Spleen (tissue), 13 donors: ENCODE results near the gene BRAT1. TPM values are rescaled to one million over a fixed set of nuclear protein-coding genes. Genes with fewer than 3 reads are reported as not detected.

Experiments used
- DNase-seq: peaks from one replicate; pipeline ENCODE4 v3.0.0-alpha.2; 2020
- H3K27ac ChIP-seq, 8 donors: fragments of 200-600 bp; sonication (generic) in 7 of 8; 1 replicate in 4 of 8; 2 replicates in 4 of 8; pipeline versions ENCODE4 v1.5.0 to v1.8.0; 2016 to 2021; ENCODE audit warnings: inconsistent platforms in 4 of 8, mild to moderate bottlenecking in 4 of 8, moderate library complexity in 1 of 8
- H3K27me3 ChIP-seq, 7 donors: fragments of 200-600 bp; sonication (generic) in 6 of 7; replicated peaks in 1 of 7; 1 replicate in 4 of 7; 2 replicates in 3 of 7; pipeline versions ENCODE4 v1.5.0 to v1.8.0; 2016 to 2021; ENCODE audit warnings: inconsistent platforms in 3 of 7, mild to moderate bottlenecking in 1 of 7
- H3K36me3 ChIP-seq, 6 donors: fragments of 200-600 bp; sonication (generic) in 5 of 6; 1 replicate in 4 of 6; 2 replicates in 2 of 6; pipeline versions ENCODE4 v1.5.0 to v1.8.0; 2016 to 2021; ENCODE audit warnings: inconsistent platforms in 2 of 6
- H3K4me1 ChIP-seq, 6 donors: fragments of 200-600 bp; sonication (generic) in 5 of 6; 1 replicate in 3 of 6; 2 replicates in 3 of 6; pipeline versions ENCODE4 v1.5.0 to v1.8.0; 2016 to 2021; ENCODE audit warnings: inconsistent platforms in 3 of 6
- H3K4me3 ChIP-seq, 8 donors: fragments of 200-600 bp; sonication (generic) in 7 of 8; 1 replicate in 4 of 8; 2 replicates in 4 of 8; pipeline versions ENCODE4 v1.5.0 to v1.8.0; 2016 to 2021; ENCODE audit warnings: inconsistent platforms in 4 of 8, mild to moderate bottlenecking in 4 of 8, moderate library complexity in 2 of 8
- H3K9me3 ChIP-seq, 8 donors: fragments of 200-600 bp; sonication (generic) in 7 of 8; 1 replicate in 4 of 8; 2 replicates in 4 of 8; pipeline versions ENCODE4 v1.5.0 to v1.8.0; 2016 to 2021; ENCODE audit warnings: inconsistent platforms in 4 of 8
- CTCF ChIP-seq, 11 experiments: fragments of 200-600 bp in 7 of 11; fragments of 450-650 bp in 4 of 11; sonication (generic) in 4 of 11; IDR thresholded peaks in 8 of 11; conservative IDR thresholded peaks in 3 of 11; 1 replicate in 7 of 11; 2 replicates in 4 of 11; pipeline versions ENCODE4 v1.4.0 to v1.8.0; 2016 to 2021; ENCODE audit warnings: antibody characterized with exemption in 11 of 11, inconsistent platforms in 4 of 11, mild to moderate bottlenecking in 1 of 11
- POLR2A ChIP-seq, 3 donors: fragments of 450-650 bp; IDR thresholded peaks; one replicate each; pipeline ENCODE4 v1.5.1; 2017; ENCODE audit warnings: antibody characterized with exemption in 3 of 3, mild to moderate bottlenecking in 1 of 3
- POLR2AphosphoS5 ChIP-seq, 3 donors: sonication (generic); formaldehyde crosslinking; IDR thresholded peaks; one replicate each; pipeline ENCODE4 v1.5.1; 2017; ENCODE audit warnings: antibody characterized with exemption in 3 of 3
- WGBS, 5 donors: extraction: QIAGEN DNeasy Blood & Tissue Kit in 3 of 5; methylation state at CpG; one replicate each; pipeline versions ENCODE4 v1.1.5 to v1.1.7; 2013 to 2018; 5-methylcytosine and 5-hydroxymethylcytosine counted together
- intact Hi-C: fragments of 100-400 bp; cut with DNase I; formaldehyde crosslinking; loops from one replicate; pipeline ENCODE4 v1.15.0; 2023; ENCODE audit warnings: low total_unique reads
- long read RNA-seq, 2 donors: transcript quantifications; one replicate each; lab custom pipeline, GENCODE V29; 2026
- polyA plus RNA-seq, 3 donors: library from polyadenylated mRNA; stranded (reverse); fragments of 200-250 nt; gene quantifications; one replicate each; pipeline ENCODE4 v1.2.1, GENCODE V29; 2013
- total RNA-seq, 7 donors: library from RNA; depleted of rRNA in 3 of 7; stranded (reverse); fragments of >200 nt in 3 of 7; fragmentation: NEBNext Ultra II Directional in 4 of 7; extraction: Animal tissue kit (Norgen Biotek cat#: 25700) in 4 of 7; gene quantifications; one replicate each; pipeline versions ENCODE4 v1.1.0 to v1.2.1, GENCODE V29; 2016 to 2021
- donor health status: healthy with polysubstance abuse.
- donor health status: DM: no; HTN: no; CAD: no; lungs with moderate emphysema.
- donor health status: DM: no; HTN: no; CAD: no.
- donor health status: Bipolar disorder and iron deficiency.
- donor health status: healthy.
- donor health status: DM: no; HTN: no; CAD: no.
- donor health status: DM: yes; HTN: yes; CAD: no.

BRAT1 gene
- total RNA-seq (10 to 100 TPM; 25.3 to 37.3 (median 32.2) TPM), polyA plus RNA-seq (10 to 100 TPM; 26.6 to 50.9 (median 48.9) TPM)
- long read RNA-seq, donor 1, partial matches to known transcripts, result 0 of 2 reads
- long read RNA-seq, donor 1, other reads (novel, unspliced or antisense), result 0 of 2 reads
- long read RNA-seq, donor 2, partial matches to known transcripts, result 0 of 3 reads
- long read RNA-seq, donor 2, other reads (novel, unspliced or antisense), result 0 of 3 reads

GRCh38 chr7:2555121-2556052 is at the start of gene BRAT1:
Gene BRAT1, minus strand, starts transcription at chr7:2555524. Its CDS starts 1,093 bp downstream, at chr7:2554431.
- intact Hi-C loops, result no loop called here
- H3K27ac ChIP-seq, result peak within 1 kb of the TSS; percentile 97 to 100 (median 99)
- no peaks in the 10 kb centered on the region for H3K9me3 ChIP-seq
- peaks cover 0 to 19% (median 9%) of the 10 kb centered on the region in 6 donors for H3K36me3 ChIP-seq
- H3K27me3 ChIP-seq, result no peaks in the 10 kb centered on the region
- 0 to 1% (median 1%) methylated on average over 57 to 79 of the region's 79 CpGs for WGBS, 5 donors
- H3K4me3 ChIP-seq, result peak within 1 kb of the TSS; percentile 79 to 96 (median 88)
- peaks cover 22 to 84% (median 66%) of the 10 kb centered on the region in 6 donors for H3K4me1 ChIP-seq
- peak; percentile 28 to 87 (median 61) for TF ChIP-seq POLR2A (IDR thresholded peaks at IDR 0.05)
- peak in 8 of 11 experiments; percentile 21 to 57 (median 32) for TF ChIP-seq CTCF (IDR thresholded peaks at IDR 0.05 in 8 of 11, conservative IDR thresholded peaks at IDR 0.05 in 3 of 11)
- peak; percentile 94 to 95 (median 95) for TF ChIP-seq POLR2AphosphoS5 (IDR thresholded peaks at IDR 0.05)
- DNase-seq, result peak; percentile 100

GRCh38 chr7:2604608-2605174 is 49.4 kb upstream of the BRAT1 start:
- no peak for DNase-seq
- Histone ChIP-seq H3K4me3 (no peak overlapping the region), H3K27me3 (no peaks in the 10 kb centered on the region), H3K36me3 (peaks cover 0 to 36% (median 0%) of the 10 kb centered on the region in 6 donors), H3K9me3 (no peaks in the 10 kb centered on the region), H3K27ac (no peak overlapping the region), H3K4me1 (peaks cover 12 to 62% (median 37%) of the 10 kb centered on the region in 6 donors)
- TF ChIP-seq POLR2AphosphoS5 (IDR thresholded peaks at IDR 0.05), result peak in 1 of 3 donors; percentile 8
- TF ChIP-seq POLR2A (IDR thresholded peaks at IDR 0.05), result no peak
- no peak for TF ChIP-seq CTCF (IDR thresholded peaks at IDR 0.05 in 8 of 11, conservative IDR thresholded peaks at IDR 0.05 in 3 of 11)
- intact Hi-C loops, result no loop called here
- 93 to 96% (median 95%) methylated on average over 16 to 29 of the region's 29 CpGs for WGBS, 5 donors

GRCh38 chr7:2603044-2603965 is 48.0 kb upstream of the BRAT1 start:
- H3K27me3 ChIP-seq, result no peaks in the 10 kb centered on the region
- WGBS, 5 donors, result 91 to 95% (median 93%) methylated on average over 26 to 35 of the region's 35 CpGs
- H3K27ac ChIP-seq, result no peak overlapping the region
- no peak overlapping the region for H3K4me3 ChIP-seq
- DNase-seq, result no peak
- intact Hi-C loops, result no loop called here
- H3K4me1 ChIP-seq, result peaks cover 4 to 51% (median 25%) of the 10 kb centered on the region in 6 donors
- TF ChIP-seq CTCF (IDR thresholded peaks at IDR 0.05 in 8 of 11, conservative IDR thresholded peaks at IDR 0.05 in 3 of 11), result no peak
- no peak for TF ChIP-seq POLR2AphosphoS5 (IDR thresholded peaks at IDR 0.05)
- no peak for TF ChIP-seq POLR2A (IDR thresholded peaks at IDR 0.05)
- peaks cover 0 to 50% (median 8%) of the 10 kb centered on the region in 6 donors for H3K36me3 ChIP-seq
- no peaks in the 10 kb centered on the region for H3K9me3 ChIP-seq
